ENCODE results near the gene APOL3.

- TF ChIP-seq POLR2A (IDR thresholded peaks at IDR 0.05; ENCODE audit: low read depth, low read length) (no peak), POLR2AphosphoS5 (IDR thresholded peaks at IDR 0.05; ENCODE audit: low read depth, low read length) (no peak)
These were observed 43.5 kb downstream of the APOL3 start for GRCh38 chr22:36117053-36117554.
